Endothelial cell of umbilical vein (primary cell): Measurements from ENCODE around the gene MPG. TPM values are rescaled to one million over a fixed set of nuclear protein-coding genes. Genes with fewer than 3 reads are reported as not detected.

Experiments used
- BruUV-seq: library from RNA; stranded (reverse); fragments of 400-500 nt; replicated peaks from 2 replicates; lab custom pipeline; 2021; lab: Mats Ljungman, UMichigan
- CTCF ChIA-PET: fragments of 300-600, 350-600 bp; sonication (Branson Sonifier 250); formaldehyde crosslinking; loops from one replicate; lab custom pipeline; 2021; ENCODE audit warnings: antibody characterized with exemption, inconsistent platforms; lab: Charles Lee
- POLR2A ChIA-PET: fragments of 300-600, 350-600 bp; sonication (Branson Sonifier 250); formaldehyde crosslinking; loops from one replicate; lab custom pipeline; 2021; ENCODE audit warnings: antibody characterized with exemption, inconsistent platforms; lab: Charles Lee
- DNase-seq: peaks from one replicate; pipeline ENCODE4 v3.0.0-alpha.2; 2011; ENCODE audit warnings: low read depth, low spot score
- FAIRE-seq: peaks from 2 replicates; lab custom pipeline; 2011; peaks lifted over from hg19 to GRCh38; lab: Jason Lieb, UNC
- H2AFZ ChIP-seq: 2 replicates; pipeline ENCODE4 v1.6.0; 2012; ENCODE audit warnings: low read depth, low read length, control low read depth, inconsistent platforms
- H3K27ac ChIP-seq: 2 replicates; pipeline ENCODE4 v1.5.1; 2011; ENCODE audit warnings: low read depth, mild to moderate bottlenecking, control low read depth, low read length, moderate library complexity; ENCODE audit not compliant: insufficient read depth
- H3K27me3 ChIP-seq, 2 experiments: 2 replicates each; pipeline versions ENCODE4 v1.6.0 to v1.6.1; 2011; ENCODE audit warnings: low read length in 2 of 2, mixed read lengths in 1 of 2; ENCODE audit not compliant: control insufficient read depth in 2 of 2, insufficient read depth in 2 of 2
- H3K36me3 ChIP-seq, 2 experiments: 2 replicates in 1 of 2; 3 replicates in 1 of 2; pipeline ENCODE4 v1.5.1; 2011; ENCODE audit warnings: low read length in 2 of 2, mild to moderate bottlenecking in 1 of 2, moderate library complexity in 1 of 2; ENCODE audit not compliant: control insufficient read depth in 2 of 2, insufficient read depth in 2 of 2; ENCODE audit errors: extremely low read depth in 1 of 2
- H3K4me1 ChIP-seq: 3 replicates; pipeline ENCODE4 v1.5.1; 2011; ENCODE audit warnings: mild to moderate bottlenecking, low read length; ENCODE audit not compliant: control insufficient read depth, insufficient read depth; ENCODE audit errors: extremely low read depth
- H3K4me2 ChIP-seq: 2 replicates; pipeline ENCODE4 v1.6.1; 2011; ENCODE audit warnings: low read length, control low read depth, mixed read lengths; ENCODE audit not compliant: insufficient read depth
- H3K4me3 ChIP-seq, 3 experiments: fragments of 200-600 bp in 1 of 3; sonication (generic), shearing (Covaris generic) in 1 of 3; replicated peaks in 1 of 3; 2 replicates each; pipeline ENCODE4 v1.5.1; 2011 to 2016; ENCODE audit warnings: control low read depth in 3 of 3, low read length in 3 of 3, mild to moderate bottlenecking in 2 of 3, inconsistent platforms in 1 of 3, low read depth in 1 of 3, moderate library complexity in 1 of 3; ENCODE audit not compliant: insufficient read depth in 1 of 3
- H3K79me2 ChIP-seq: 2 replicates; pipeline ENCODE4 v1.6.0; 2012; ENCODE audit warnings: low read length, inconsistent platforms; ENCODE audit not compliant: control insufficient read depth, insufficient read depth
- H3K9ac ChIP-seq: replicated peaks from 2 replicates; pipeline ENCODE3; 2011; ENCODE audit warnings: low read length, control low read depth; ENCODE audit not compliant: insufficient read depth; ENCODE audit errors: extremely low read depth
- H3K9me1 ChIP-seq: replicated peaks from 3 replicates; pipeline ENCODE4 v1.6.0; 2011; ENCODE audit warnings: mild to moderate bottlenecking, low read length; ENCODE audit not compliant: control insufficient read depth, insufficient read depth; ENCODE audit errors: extremely low read depth
- H3K9me3 ChIP-seq: replicated peaks from 2 replicates; pipeline ENCODE4 v1.5.1; 2012; ENCODE audit warnings: low read length, inconsistent platforms; ENCODE audit not compliant: control insufficient read depth, insufficient read depth
- H4K20me1 ChIP-seq: replicated peaks from 2 replicates; pipeline ENCODE3; 2011; ENCODE audit warnings: mild to moderate bottlenecking, low read length; ENCODE audit not compliant: control insufficient read depth, insufficient read depth; ENCODE audit errors: extremely low read depth
- EZH2 ChIP-seq: IDR thresholded peaks from 2 replicates; pipeline ENCODE4 v1.6.1; 2012; ENCODE audit warnings: borderline replicate concordance, low read depth, mild to moderate bottlenecking, moderate library complexity, low read length, inconsistent platforms; ENCODE audit not compliant: severe bottlenecking
- FOS ChIP-seq: IDR thresholded peaks from 2 replicates; pipeline ENCODE4 v1.6.1; 2011; ENCODE audit warnings: mild to moderate bottlenecking, low read length, moderate library complexity, borderline replicate concordance; ENCODE audit not compliant: insufficient read depth
- GATA2 ChIP-seq: IDR thresholded peaks from 2 replicates; pipeline ENCODE4 v1.7.0; 2011; ENCODE audit warnings: low read depth, mild to moderate bottlenecking, moderate library complexity, mixed read lengths, low read length; ENCODE audit not compliant: insufficient read length, insufficient read depth
- JUN ChIP-seq: IDR thresholded peaks from 2 replicates; pipeline ENCODE4 v1.6.1; 2011; ENCODE audit warnings: borderline replicate concordance, low read depth; ENCODE audit not compliant: insufficient read length, insufficient read depth
- MYC ChIP-seq: IDR thresholded peaks from one replicate; pipeline ENCODE4 v1.6.1; 2011; ENCODE audit warnings: mild to moderate bottlenecking, low read depth, low read length
- POLR2A ChIP-seq: IDR thresholded peaks from 2 replicates; pipeline ENCODE4 v1.6.1; 2012; ENCODE audit warnings: low read depth, mild to moderate bottlenecking, control low read depth, low read length
- POLR2AphosphoS5 ChIP-seq: IDR thresholded peaks from 2 replicates; pipeline ENCODE4 v1.6.1; 2012; ENCODE audit warnings: low read depth, mild to moderate bottlenecking, control low read depth, low read length, moderate library complexity; ENCODE audit not compliant: insufficient read depth
- dilution Hi-C: fragments of 300-500 bp; cut with MboI; formaldehyde crosslinking; loops from one replicate; pipeline ENCODE4 v1.15.0; 2019; ENCODE audit warnings: low sequenced_read_pairs; ENCODE audit not compliant: extremely low pct_ligation_motif_present
- intact Hi-C: fragments of 100-400 bp; cut with micrococcal nuclease; formaldehyde crosslinking; loops from one replicate; pipeline ENCODE4 v1.10.0; 2022
- polyA plus RNA-seq, 4 experiments: library from polyadenylated mRNA; depleted of rRNA in 3 of 4; stranded (reverse) in 3 of 4; unstranded in 1 of 4; fragments of >200 nt; gene quantifications; 2 replicates each; pipeline versions ENCODE4 v1.2.1 to v1.2.3, GENCODE V29; 2011 to 2012; ENCODE audit warnings: missing spikeins in 1 of 4
- total RNA-seq: library from RNA; stranded (reverse); gene quantifications from 2 replicates; pipeline ENCODE4 v1.2.3, GENCODE V29; 2021
- TF ChIP-seq, protein P1 (sequence below), 2 donors: IDR thresholded peaks; 1 replicate in 1 of 2; 2 replicates in 1 of 2; pipeline ENCODE4 v1.5.1; 2011; ENCODE audit warnings: low read length in 2 of 2, mild to moderate bottlenecking in 2 of 2, moderate library complexity in 2 of 2, control low read depth in 1 of 2, inconsistent platforms in 1 of 2, low read depth in 1 of 2; ENCODE audit not compliant: insufficient read depth in 1 of 2; ENCODE audit errors: extremely low read depth in 1 of 2
- TF ChIP-seq, protein P2 (sequence below): IDR thresholded peaks from 2 replicates; pipeline ENCODE4 v1.6.1; 2011; ENCODE audit not compliant: insufficient read depth, insufficient read length

Gene MPG
- total and polyA plus RNA-seq, 2 donors (not counting 3 experiments of a cell fraction or from before 2014, with no cell fraction given), result 70.5 to 140 TPM

DNA sequence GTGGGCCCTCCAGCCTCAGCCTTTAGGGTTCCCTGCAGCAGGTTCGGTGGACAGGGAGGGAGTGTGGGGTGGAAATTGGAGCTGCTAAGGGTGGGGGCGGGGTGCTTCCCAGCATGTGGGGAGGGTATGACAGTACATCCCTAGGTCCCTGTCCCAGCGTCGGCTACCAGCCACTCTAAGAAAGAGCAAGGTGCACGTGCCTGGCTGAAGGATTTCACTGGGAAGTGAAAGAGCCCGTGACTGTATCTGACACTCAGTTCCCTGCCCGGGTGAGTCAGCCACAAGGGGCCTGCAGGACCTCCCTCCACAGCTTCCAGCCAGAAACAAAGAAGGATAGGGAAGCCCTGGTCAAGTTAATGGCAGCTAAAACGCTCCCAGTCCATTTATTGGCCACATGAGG, 20.3 kb upstream of the MPG start:
- DNase-seq, result no peak
- BruUV-seq, result no TSS peak
- Histone ChIP-seq H3K79me2 (peaks cover 3% of the 10 kb centered on the region), H3K4me1 (peaks cover 3% of the 10 kb centered on the region), H3K9me3 (no peaks in the 10 kb centered on the region), H3K4me2 (no peak overlapping the region), H3K27ac (no peak overlapping the region), H3K27me3 (no peaks in the 10 kb centered on the region), H3K4me3 (no peak overlapping the region), H3K36me3 (peaks cover 0 to 56% of the 10 kb centered on the region in 2 experiments), H3K9ac (no peak overlapping the region), H3K9me1 (no peaks in the 10 kb centered on the region), H2AFZ (no peak overlapping the region), H4K20me1 (no peaks in the 10 kb centered on the region)
- FAIRE-seq, result no peak
- dilution Hi-C loops (no loop called here), intact Hi-C loops (no loop called here)
- TF ChIP-seq FOS (no peak), JUN (no peak), POLR2AphosphoS5 (no peak), MYC (no peak), EZH2 (no peak), POLR2A (no peak), GATA2 (no peak)
- TF ChIP-seq, protein P1, sequence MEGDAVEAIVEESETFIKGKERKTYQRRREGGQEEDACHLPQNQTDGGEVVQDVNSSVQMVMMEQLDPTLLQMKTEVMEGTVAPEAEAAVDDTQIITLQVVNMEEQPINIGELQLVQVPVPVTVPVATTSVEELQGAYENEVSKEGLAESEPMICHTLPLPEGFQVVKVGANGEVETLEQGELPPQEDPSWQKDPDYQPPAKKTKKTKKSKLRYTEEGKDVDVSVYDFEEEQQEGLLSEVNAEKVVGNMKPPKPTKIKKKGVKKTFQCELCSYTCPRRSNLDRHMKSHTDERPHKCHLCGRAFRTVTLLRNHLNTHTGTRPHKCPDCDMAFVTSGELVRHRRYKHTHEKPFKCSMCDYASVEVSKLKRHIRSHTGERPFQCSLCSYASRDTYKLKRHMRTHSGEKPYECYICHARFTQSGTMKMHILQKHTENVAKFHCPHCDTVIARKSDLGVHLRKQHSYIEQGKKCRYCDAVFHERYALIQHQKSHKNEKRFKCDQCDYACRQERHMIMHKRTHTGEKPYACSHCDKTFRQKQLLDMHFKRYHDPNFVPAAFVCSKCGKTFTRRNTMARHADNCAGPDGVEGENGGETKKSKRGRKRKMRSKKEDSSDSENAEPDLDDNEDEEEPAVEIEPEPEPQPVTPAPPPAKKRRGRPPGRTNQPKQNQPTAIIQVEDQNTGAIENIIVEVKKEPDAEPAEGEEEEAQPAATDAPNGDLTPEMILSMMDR (IDR thresholded peaks at IDR 0.05; ENCODE audit: extremely low read depth in 1 of 2, insufficient read depth in 1 of 2, low read depth in 1 of 2, low read length in 2 of 2), result no peak
- TF ChIP-seq, protein P2, sequence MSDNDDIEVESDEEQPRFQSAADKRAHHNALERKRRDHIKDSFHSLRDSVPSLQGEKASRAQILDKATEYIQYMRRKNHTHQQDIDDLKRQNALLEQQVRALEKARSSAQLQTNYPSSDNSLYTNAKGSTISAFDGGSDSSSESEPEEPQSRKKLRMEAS, result no peak
- ChIA-PET CTCF (interaction anchor here (1.1 to 2.7 kb wide), 2 partner anchors 8 to 40 kb away, joined by 6 to 17 read pairs; no protein-coding TSS in a partner anchor), POLR2A (no interaction called here)
